ENCODE results near the gene ADCY5.

GRCh38 chr3:123239756-123240155 lies 209.1 kb downstream of the ADCY5 start:
- TF ChIP-seq, protein P1, sequence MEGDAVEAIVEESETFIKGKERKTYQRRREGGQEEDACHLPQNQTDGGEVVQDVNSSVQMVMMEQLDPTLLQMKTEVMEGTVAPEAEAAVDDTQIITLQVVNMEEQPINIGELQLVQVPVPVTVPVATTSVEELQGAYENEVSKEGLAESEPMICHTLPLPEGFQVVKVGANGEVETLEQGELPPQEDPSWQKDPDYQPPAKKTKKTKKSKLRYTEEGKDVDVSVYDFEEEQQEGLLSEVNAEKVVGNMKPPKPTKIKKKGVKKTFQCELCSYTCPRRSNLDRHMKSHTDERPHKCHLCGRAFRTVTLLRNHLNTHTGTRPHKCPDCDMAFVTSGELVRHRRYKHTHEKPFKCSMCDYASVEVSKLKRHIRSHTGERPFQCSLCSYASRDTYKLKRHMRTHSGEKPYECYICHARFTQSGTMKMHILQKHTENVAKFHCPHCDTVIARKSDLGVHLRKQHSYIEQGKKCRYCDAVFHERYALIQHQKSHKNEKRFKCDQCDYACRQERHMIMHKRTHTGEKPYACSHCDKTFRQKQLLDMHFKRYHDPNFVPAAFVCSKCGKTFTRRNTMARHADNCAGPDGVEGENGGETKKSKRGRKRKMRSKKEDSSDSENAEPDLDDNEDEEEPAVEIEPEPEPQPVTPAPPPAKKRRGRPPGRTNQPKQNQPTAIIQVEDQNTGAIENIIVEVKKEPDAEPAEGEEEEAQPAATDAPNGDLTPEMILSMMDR (IDR thresholded peaks at IDR 0.05; ENCODE audit: poor library complexity): no peak
- TF ChIP-seq EZH2phosphoT487 (IDR thresholded peaks at IDR 0.05; ENCODE audit: low read depth, severe bottlenecking, unreplicated experiment) (no peak), EZH2 (IDR thresholded peaks at IDR 0.05; ENCODE audit: borderline replicate concordance) (no peak)
